SIG-M5 treated with dmso at 0.1 percent for 504 hours (cell line): Measurements from ENCODE around the gene UCHL3.
A peak's percentile ranks its signal among the peaks of the same experiment; 100 is the strongest.

ENCODE experiments used
- DNase-seq: peaks from one replicate; lab custom pipeline; 2025; ENCODE audit not compliant: unreplicated experiment; lab: John Stamatoyannopoulos, UW

The UCHL3 gene

GRCh38 chr13:75621147-75621546, 71.6 kb downstream of the UCHL3 start:
- DNase-seq = no peak

DNA sequence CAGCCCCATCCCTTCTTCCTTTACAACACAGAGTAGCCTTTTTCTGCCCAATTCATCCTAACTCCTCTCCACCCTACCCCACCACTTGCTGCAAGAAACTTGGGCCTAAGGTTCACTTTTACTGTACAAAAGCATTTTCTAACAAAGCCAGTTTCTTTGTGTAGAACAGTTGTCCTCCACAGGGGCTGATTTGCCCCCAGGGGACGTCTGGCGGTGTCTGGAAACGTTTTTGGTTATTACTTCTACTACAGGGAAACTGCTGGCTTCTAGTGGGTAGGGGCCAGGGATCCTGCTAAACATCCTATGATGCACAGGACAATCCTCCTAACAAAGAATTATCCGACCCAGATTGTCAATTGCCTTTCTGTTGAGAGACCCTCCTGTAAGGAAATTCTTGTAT, 79.2 kb downstream of the UCHL3 start:
- DNase-seq = no peak

GRCh38 chr13:75633285-75633684, 83.7 kb downstream of the UCHL3 start:
- no peak for DNase-seq

- DNase-seq = no peak
Observed at GRCh38 chr13:75635101-75635827, 85.7 kb downstream of the UCHL3 start.

DNA sequence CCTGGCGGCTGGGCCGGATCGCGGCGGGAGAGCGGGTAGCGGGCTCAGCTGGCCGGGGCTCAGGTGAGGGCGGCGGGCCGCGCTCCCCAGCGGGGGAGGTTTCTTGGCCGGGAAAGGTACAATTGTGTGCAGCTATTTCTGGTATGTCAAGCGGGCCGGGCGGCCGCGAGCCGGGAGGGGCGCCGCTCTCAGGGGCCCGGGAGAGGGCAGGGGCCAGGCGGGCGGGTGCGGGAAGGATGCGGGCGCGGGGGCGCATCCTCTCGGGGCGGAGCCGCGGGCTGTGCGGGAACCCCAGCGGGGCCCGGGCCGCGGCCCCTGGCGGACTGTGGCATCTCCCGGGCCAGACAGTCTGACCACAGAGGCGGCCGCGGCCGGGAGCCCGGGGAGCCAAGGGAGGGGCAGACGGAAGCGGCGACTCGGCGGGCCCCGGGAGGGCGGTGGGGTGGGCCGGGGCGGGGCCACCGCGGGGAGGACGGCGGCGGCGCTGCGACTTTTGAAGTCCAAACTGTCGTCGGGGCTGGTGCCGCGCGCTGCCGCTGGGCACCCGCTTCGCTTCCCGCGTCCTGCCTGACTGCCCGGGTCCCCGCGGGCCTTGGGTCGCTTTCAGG, 86.3 kb downstream of the UCHL3 start, which contains the start of gene LMO7:
LMO7 (plus strand) TSS at position 503 of the 608 bp plus-strand sequence. CDS start 328 bp downstream, outside the sequence.
- DNase-seq = peak; percentile 71

DNA sequence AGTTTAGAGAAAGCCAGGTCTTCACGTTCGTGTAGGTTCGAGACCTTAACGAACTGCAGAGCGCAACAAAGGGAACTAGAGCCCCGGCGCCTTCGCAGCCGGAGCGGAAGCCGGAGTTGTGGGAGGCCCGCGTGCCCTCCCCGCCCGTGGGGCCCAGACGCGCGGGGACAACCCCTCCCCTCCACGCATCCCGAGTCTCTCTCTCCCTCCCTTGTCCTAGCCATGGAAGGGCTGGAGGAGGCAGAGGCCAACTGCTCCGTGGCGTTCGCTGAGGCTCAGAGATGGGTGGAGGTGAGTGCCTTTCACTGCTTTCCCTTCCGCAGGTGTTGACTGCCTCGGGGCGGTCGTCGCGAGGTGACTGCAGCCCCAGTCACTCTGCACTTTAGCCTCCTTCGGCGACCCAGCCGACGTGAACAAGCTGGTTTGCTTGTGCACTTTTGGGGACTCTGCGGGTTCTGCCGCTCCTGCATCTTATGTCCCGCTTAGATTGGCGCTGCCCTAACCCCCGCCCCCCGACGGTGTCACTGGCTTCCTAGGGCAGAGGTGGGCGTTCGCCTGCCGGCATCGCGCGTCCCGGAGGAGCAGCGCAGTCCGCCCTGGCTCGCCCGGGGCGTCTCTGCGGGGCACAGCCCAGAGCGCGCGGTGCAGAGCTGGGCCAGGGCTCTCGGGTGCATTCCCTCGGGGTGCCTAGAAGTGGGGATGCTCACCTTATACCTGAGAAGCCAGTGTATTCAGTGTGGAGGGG, 87.0 kb downstream of the UCHL3 start:
- peak; percentile 71 for DNase-seq

GRCh38 chr13:75637181-75637750, 87.7 kb downstream of the UCHL3 start:
- DNase-seq = no peak

GRCh38 chr13:75639454-75639853, 89.9 kb downstream of the UCHL3 start:
- no peak for DNase-seq

- DNase-seq = no peak
Observed at GRCh38 chr13:75641026-75641425, 91.4 kb downstream of the UCHL3 start.

- no peak for DNase-seq
Observed at GRCh38 chr13:75643182-75643581, 93.6 kb downstream of the UCHL3 start.

GRCh38 chr13:75643693-75644092, 94.1 kb downstream of the UCHL3 start:
- no peak for DNase-seq

DNA sequence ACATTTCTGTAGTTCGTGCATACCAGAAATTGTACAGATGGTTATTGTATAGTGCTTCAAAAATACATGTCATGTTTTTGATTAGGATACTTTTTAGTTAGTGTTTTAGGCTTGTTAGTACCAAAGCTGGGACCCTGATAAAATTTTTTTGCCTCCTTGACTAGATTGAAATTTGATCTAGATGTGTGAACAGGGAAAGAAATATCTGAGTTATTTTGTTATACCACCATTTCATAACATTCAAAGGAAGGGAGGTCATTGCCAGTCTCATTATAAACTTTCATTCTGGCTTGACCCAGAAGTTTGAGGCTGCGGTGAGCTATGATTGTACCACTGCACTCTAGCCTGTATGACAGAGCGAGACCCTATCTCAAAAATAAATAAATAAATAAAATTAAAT, 95.5 kb downstream of the UCHL3 start:
- DNase-seq = no peak

DNA sequence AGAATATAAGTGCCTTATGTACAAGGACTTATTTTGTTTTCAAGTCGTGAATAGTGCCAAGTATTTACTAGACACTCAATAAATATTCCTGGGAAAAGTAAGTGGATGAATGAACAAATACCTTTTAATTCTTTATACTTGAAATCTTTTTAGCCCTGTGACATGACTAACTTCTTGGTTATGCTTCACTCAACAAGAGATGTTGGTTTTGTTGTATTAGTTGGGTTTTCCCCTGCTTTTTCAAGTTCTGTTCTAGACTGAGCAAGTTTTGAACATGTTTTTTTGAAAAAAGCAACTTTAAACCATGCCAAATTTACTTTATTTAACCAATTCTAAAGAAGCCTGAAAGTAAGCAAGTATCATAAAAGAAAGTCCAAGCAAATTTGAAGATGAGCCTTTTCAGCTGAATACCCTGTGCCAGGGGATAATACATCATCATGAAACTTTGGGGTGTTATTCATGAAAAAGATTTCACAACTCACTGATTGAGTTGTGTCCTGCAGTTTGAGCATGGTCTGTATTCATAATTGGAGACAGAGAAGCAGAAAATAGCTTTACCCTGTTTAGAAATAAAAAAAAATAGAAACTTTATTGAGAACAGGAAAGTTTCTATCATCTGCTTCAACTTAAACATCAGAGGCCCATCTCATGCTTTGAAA, 97.7 kb downstream of the UCHL3 start:
- no peak for DNase-seq

- DNase-seq = no peak
Observed at GRCh38 chr13:75648446-75648845, 98.9 kb downstream of the UCHL3 start.

DNA sequence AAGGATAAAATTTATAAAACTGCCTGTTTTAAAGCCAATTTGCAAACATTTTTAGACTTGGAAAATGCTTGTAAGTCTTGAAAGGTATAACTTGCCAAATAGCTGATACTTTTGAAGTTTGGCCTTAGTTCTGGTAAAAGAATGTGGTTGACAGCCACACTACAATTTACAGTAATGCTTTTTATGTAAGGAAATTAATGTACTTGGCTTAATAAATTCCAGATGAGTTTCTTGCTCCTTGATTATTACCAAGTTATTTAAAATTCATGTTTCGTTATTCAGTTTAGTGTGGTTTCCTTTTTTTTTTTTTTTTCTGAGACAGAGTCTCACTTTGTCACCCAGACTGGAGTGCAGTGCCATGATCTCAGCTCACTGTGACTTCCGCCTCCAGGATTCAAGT, 101.4 kb downstream of the UCHL3 start:
- DNase-seq = no peak

DNA sequence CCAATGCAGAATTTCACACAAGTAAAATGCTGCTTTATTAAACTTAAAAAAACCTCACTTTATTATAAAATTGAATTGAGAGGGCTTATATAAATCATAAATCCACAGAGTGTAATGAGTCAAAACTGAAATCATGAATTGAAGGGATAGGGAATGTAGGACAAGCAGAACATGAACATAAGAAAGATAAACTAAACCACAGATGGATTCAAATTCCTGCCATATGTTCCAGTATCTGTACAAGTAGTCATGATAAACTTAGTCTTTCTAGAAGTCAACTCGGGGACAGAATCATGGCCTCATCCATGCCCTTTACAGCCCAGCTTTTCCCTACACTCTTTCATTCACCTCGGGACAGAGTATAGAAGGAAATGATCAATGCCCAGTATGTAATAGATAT, 103.1 kb downstream of the UCHL3 start:
- no peak for DNase-seq
